ENCODE results near the gene RAPGEF4.

DNA sequence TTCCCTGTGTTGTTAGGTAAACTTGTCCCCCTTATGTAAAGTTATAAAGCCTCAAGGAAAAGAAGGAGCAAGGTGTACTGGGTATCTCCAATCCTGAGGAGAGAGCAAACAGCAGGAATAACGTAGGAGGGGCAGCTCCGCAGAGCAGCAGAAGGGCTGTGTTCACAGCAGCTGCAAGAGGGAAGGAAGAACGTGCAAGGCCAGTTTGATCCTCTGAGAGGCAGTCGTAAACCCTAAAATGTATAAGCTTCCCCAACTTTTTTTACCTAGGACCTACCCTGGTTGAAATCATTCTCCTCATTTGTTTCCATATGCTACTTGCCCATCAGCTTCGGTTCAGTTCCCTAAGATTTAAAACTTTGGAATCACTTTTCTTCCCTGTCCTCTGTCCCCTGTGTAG, 288.1 kb downstream of the RAPGEF4 start:
- TF ChIP-seq, protein P1, sequence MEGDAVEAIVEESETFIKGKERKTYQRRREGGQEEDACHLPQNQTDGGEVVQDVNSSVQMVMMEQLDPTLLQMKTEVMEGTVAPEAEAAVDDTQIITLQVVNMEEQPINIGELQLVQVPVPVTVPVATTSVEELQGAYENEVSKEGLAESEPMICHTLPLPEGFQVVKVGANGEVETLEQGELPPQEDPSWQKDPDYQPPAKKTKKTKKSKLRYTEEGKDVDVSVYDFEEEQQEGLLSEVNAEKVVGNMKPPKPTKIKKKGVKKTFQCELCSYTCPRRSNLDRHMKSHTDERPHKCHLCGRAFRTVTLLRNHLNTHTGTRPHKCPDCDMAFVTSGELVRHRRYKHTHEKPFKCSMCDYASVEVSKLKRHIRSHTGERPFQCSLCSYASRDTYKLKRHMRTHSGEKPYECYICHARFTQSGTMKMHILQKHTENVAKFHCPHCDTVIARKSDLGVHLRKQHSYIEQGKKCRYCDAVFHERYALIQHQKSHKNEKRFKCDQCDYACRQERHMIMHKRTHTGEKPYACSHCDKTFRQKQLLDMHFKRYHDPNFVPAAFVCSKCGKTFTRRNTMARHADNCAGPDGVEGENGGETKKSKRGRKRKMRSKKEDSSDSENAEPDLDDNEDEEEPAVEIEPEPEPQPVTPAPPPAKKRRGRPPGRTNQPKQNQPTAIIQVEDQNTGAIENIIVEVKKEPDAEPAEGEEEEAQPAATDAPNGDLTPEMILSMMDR (IDR thresholded peaks at IDR 0.05; ENCODE audit: borderline replicate concordance, extremely low read depth, low read length, poor library complexity, severe bottlenecking), result no peak
- TF ChIP-seq EZH2 (IDR thresholded peaks at IDR 0.05; ENCODE audit: borderline replicate concordance, low read depth, low read length, severe bottlenecking), result no peak

Measured in DND-41 (cell line).